IPS-NIHi7 (cell line): Measurements from ENCODE around the gene UBALD1.

Experiments
- DNase-seq: peaks from one replicate; pipeline ENCODE4 v3.0.0; 2012; ENCODE audit warnings: mixed read lengths; ENCODE audit errors: extremely low spot score

UBALD1 gene

DNA sequence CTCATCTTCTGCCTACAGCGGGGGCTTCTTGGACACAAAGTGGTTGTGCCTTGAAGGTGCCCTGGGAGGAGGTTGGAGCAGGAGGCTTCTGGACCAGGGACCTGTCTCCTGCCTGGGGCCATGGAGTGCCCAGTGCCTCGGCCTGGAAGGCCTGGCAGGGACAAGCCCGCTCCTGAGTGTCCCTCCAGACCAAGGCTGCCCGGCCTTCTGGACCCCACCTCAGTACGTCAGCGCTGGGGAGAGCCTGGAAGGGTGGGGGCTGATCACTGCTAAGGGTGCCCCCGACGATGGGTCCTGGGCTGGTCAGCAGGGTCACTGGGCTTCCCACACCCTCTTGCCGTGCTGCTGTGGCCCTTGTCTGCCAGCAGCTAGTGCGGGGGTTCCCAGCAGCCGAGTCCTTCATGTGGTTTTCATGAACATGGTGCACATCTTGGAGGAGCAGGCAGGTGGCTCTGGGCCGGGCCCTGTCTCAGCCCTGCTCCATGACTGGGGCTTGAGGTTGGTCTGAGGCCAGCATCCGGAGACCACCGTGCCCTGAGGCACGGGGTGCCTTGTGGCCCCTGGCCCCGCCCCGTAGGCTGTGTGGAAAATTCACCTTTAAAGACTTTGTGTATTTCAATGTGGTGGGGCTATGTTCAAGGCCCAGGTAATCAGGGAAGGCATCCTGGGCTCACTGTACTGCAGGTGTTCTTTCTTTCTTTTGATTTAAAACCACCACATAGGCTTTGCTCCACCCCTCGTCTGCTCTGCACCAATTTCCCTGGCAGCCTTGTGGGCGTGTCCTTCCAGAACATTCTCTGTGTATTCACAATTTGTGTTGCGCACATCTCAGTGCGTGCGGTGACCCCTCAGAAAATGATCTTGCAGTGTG lies 32.3 kb upstream of the UBALD1 start:
- no peak for DNase-seq

- no peak for DNase-seq
These were observed 27.2 kb upstream of the UBALD1 start for GRCh38 chr16:4641895-4642294.

GRCh38 chr16:4641306-4641687 lies 26.6 kb upstream of the UBALD1 start:
- DNase-seq: no peak

- DNase-seq: no peak
These were observed 26.1 kb upstream of the UBALD1 start for GRCh38 chr16:4640572-4641305.

DNA sequence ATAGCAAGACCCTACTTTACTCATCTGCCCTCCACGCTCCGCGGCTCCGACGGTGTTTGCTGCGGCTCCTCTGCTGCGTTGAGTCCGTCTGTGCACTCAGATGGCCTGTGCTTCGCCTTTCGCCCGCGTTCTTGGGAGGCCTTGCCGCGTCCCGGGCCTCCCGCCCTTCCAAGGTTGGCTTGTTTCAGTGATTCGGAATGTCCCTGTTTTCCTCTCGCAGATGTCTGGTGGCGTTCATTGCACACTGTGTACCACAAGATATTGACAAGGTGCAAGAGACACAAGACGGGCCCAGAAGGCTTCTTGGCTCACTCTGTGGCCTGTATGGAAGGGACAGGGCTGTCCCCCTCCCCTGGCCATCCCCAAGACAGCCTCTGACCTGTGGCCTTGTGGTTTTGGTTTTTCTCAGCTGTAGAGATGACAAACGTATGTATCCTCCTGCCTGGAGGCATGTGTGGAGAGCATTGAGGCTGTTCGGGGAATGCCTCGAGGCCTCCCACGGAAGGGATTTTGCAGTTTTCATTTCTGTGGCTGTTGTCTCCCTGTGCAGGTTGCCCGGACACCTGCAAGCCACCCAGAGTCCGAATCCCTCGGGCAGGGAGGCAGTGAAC lies 25.3 kb upstream of the UBALD1 start:
- no peak for DNase-seq

- DNase-seq: no peak
These were observed 22.9 kb upstream of the UBALD1 start for GRCh38 chr16:4637501-4638166.

GRCh38 chr16:4636196-4636595 lies 21.5 kb upstream of the UBALD1 start:
- DNase-seq: no peak

DNA sequence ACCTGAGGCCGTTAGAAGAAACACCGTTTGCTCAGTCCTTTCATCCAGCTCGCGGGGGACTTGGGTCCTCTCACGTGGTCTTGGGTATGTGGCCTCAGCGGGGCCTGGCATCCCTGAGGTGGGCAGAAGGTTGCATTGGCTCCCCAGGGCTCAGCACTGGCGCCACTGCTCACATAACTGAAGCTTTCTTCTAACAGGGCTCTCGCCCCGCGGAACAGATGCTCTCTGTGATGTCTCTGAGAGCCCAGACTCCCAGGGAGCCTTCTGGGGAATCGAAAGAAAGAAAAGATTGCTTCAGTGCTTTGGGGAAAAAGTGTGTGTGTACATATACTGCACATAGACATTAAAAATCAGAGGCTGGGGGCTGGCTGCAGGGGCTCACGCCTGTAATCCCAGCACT lies 20.1 kb upstream of the UBALD1 start:
- DNase-seq: no peak

DNA sequence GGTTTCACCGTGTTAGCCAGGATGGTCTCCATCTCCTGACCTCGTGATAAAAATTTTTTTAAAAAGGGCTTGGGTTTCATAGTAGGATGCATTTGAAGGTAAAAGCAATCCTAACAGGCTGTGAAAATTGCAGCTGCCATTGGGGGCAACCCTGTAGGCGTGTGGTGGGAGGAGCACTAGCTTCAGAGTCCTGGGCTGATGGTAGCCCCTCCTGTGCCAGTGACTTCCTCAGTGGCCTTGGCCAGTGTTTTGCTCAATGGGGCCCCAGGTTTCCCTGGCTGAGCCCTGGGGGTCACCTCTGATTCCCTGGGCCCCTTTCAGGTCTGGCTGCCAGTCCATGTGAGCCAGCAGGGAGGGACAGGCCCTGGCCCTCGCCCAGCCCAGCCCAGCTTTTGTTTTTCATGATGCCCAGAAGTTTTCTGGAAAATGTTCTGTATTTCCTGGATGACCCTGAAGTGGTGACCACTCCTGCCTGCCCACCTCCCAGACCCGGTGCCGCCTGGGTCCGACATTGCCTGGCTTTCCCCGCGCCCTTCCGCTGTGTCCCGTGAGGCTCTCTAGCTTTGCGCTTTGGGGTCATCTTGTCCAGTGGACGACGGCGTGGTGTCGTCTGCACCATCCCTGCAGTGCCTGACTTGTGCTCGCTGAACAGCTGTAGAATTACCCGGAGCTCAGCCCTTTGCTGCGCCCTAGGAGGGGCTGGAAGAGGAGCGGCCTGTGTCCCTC lies 19.4 kb upstream of the UBALD1 start:
- DNase-seq: no peak

DNA sequence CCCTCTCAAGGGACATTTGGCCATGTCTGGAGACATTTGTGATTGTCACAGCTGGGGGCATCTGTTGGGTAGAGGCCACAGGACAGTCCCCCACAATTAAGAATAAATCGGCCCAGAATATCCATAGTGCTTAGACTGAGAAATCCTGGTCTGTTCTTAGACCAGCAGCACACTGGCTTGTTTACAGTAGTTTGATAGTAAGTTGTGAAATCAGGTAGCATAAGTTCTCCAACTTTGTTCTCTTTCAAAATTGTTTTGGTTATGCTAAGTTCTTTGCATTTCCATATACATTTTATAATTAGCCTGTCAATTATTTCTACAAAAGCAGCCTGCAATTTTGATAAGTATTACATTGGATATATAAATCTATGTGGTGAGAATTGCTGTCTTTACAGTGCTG lies 16.8 kb upstream of the UBALD1 start:
- no peak for DNase-seq

DNA sequence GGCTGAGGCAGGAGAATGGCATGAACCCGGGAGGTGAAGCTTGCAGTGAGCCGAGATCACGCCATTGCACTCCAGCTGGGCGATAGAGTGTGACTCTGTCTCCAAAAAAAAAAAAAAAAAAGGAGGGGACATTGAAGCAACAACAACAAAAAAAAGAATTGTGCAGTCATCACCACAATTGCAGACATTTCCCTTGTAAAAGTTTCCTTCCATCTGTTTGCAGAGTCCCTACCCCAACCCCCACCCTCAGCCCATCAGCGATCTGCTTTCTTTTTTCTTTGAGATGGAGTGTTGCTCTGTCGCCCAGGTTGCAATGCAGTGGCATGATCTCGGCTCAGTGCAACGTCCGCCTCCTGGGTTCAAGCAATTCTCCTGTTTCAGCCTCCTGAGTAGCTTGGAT lies 13.6 kb upstream of the UBALD1 start:
- DNase-seq: no peak

- DNase-seq: no peak
These were observed 11.7 kb upstream of the UBALD1 start for GRCh38 chr16:4626396-4626795.

DNA sequence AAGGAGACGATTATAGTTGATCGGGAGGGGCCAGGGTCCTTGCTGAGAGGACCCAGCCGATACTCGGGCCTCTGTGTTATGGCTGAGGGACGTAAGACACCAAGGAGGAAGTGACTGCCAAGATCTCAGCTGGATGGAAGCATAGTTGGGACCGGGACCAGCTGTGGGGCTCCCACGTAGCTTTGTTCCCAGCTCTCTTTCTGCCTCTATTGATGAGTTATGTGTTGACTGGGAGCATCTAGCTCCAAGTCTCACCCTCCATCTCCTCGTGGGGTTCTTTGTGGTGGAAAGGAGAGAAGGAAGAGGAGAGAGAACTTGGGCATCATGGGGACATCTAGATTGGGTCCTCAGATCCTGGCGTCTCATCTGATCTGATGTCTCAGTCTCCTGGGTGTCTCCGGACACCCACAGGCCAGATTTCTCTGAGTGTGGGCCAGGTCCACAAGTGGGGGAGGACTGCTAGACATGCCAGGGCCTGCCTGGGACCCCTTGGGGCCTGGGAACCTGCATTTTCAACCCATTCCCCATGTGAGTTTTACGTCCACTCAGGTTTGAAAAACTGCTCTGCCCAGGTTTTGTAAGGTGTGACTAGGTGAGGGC lies 11.0 kb upstream of the UBALD1 start:
- no peak for DNase-seq

DNA sequence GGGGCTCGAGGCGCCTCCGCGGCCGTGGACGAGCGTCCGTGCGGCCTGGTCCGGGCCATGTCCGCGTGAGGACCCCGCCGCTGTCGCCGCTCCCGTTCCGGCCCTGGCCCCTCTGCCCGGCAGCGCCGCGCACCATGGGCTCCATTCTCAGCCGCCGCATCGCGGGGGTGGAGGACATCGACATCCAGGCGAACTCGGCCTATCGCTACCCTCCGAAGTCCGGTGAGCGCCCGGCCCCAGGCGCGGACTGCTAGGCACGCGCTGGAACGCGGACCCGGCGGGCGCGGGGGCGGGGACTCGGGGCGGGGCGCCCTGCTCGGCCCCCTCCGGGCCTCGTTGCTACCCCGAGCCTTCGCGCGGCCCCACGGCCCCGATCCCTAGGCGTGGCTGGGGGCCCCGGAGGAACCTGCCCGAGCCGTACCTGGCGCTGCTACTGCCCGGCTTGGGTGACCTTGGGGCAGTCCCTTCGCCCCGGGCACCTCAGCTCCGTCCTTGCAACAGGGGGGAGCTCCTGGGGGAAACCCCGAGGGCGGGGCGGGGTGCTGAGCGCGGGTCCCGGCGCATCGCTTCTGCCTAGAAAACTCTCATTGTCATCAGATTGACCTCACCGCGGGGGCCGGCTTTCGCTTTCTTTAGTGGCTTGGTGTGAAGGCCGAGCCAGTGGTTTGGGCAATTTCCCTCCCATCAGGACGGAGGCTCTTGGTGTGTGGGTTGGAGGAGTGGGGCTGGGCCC lies 10.3 kb upstream of the UBALD1 start:
- DNase-seq: peak; percentile 69

DNA sequence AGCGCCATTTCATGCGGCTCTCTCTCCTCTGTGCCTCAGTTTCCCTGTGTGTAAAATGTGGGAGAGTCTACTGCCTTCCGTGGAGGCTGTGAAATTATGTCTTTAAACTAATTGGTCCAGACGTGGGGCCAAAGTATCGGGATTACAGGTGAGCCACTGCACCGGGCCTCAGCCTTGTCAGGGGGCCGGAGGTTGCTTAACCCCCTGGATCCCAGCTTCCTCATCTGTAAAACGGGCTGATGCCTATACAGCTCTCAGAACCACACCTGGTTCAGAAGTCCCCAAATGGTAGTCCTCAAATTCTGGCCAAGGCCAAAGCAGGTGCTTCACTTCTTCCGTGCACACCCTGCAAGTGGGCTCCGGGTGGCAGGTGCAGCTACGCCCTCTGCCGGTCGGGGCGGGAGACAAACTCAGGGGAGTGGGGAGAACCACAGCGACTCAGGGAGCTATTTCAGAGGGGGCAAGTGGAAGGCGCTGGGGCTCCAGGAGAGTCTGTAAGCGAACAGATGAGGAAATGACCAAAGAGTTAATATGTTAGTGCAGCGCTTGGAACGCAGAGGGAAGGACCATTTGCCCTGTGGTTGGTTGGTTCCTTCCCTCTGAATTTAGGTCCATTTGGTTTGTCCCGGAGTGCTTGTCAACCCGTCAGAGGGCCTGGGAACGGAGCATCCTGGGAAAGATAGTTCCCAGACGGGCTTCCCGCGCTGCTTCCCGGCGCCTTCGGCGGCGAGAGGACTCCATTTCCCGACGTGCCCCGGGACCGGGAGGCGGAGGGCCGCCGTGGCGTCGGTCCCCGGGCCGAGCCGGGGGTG lies 9.5 kb upstream of the UBALD1 start, which contains the start of gene MGRN1:
MGRN1 (plus strand) TSS at position 812 of the 812 bp plus-strand sequence. CDS start 135 bp downstream, outside the sequence.
- DNase-seq: peak; percentile 94

GRCh38 chr16:4623593-4623992 lies 8.9 kb upstream of the UBALD1 start:
- no peak for DNase-seq

DNA sequence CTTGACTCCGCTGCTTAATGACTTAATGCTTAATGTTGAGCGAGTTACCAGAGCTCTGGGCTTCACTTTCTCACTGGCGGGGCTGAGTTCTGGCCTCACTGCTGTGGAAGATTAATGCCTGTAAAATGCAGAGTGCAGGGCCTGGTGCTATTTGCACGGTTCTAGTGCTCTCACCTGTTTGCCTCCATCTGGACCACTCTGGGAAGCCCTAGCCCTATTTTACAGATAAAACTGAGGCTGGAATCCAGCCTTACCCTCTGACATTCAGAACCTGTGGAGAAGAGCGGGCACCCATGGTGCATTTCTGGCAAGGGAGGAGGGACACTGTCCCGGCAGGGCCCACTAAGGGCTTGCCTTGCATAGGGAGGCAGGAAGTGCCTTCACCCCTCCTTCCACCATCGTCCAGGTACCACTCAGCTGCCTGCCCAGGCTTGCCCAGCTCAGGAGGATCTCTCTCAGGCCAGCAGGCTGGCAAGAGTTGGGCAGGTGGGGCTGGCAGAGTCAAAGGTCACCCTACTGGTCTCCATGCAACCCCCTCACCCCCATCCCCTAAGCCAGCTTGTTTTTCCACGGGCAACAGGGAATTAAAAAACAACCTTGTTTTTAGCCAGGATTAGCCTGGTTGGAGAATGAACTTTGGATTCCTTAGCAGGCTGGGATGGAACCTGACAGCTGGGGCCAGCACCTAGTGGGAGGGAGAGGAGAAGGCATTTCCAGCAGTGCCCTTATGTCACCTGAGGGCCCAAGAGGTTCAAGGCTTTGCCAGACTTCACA lies 4.1 kb upstream of the UBALD1 start:
- no peak for DNase-seq

DNA sequence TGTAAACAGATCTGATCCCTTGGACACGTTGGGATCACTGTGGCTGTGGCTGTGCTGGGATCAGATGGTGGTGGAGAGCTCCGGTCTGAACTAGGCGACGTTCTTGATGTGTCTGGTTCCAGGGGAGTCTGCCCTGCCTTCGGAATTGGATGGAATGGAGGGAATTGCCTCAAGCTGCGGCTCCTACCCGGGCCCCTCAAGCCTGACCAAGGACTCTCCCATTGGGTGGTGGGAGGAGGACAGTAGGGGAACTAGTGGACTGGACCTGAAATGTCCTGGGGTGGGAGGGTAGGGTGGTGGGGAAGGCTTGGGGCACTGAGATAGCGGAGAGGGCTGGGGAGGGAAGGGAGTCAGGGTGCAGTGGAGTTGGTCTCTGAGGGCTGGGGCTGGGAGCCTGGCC lies 3.2 kb upstream of the UBALD1 start:
- no peak for DNase-seq
